GM18505 (cell line): ENCODE data around the gene CPA4.

Experiments used
- ATAC-seq: cut with Tn5 transposase; IDR thresholded peaks from one replicate; pipeline ENCODE4 v1.9.1; 2021; ENCODE audit not compliant: unreplicated experiment
- POLR2A ChIP-seq: IDR thresholded peaks from 4 replicates; pipeline ENCODE4 v1.6.1; 2011; ENCODE audit warnings: borderline replicate concordance; ENCODE audit not compliant: insufficient read depth, insufficient read length; ENCODE audit errors: extremely low read depth

The CPA4 gene

DNA sequence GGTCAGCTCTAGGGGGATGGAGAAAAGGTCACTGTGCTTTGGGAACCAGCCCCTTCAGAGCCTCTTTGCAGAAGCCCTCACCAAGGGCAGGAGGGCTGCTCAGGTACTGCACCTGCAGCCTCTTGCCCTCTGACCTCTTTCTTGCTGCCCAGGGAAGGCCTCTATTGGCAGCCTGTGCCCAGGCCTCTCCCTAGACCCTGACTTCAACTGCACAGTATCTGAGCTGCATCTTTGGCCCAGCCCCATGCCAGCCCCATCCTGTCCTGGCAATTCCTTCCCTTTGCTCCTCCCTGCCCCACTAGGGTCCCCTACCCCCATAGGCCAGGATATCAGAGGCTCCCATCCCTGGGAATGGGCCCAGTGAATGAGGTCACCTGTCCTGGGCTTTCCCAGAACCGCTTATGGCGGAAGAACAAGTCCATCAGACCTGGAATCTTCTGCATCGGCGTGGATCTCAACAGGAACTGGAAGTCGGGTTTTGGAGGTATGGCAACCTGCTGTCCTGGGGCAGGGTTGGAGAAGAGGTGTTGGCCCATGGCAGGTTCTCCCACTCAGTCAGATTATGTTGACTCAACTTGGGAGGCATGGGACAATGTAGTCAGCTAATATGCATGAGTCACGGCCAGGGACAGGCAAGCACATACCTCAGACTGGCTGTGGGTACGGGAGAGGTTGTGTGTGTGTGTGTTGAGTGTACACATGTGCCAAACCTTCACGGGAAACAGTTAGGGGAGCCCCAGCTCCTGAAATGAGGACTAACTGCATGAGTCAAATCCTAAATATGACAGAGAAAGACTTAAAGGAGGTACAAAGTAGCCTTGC, 70.3 kb downstream of the CPA4 start:
- no peak for ATAC-seq
- TF ChIP-seq POLR2A = no peak

DNA sequence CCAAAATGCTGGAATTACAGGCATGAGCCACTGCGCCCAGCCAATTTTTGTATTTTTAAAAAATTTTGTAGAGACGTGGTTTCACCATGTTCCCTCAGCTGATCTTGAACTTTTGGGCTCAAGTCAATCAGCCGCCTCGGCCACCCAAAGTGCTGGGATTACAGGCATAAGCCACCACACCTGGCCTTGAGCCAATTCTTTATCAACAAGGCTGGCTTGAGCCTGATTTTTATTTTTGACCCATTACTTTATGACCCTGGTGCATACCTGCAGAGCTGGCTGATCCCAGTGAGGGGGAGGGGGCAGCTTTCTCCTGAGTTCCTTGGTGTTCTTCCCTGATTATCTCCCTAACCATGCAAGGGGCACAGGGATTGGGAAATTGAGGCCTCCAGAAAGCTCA, 71.5 kb downstream of the CPA4 start:
- ATAC-seq = no peak
- TF ChIP-seq POLR2A = no peak

DNA sequence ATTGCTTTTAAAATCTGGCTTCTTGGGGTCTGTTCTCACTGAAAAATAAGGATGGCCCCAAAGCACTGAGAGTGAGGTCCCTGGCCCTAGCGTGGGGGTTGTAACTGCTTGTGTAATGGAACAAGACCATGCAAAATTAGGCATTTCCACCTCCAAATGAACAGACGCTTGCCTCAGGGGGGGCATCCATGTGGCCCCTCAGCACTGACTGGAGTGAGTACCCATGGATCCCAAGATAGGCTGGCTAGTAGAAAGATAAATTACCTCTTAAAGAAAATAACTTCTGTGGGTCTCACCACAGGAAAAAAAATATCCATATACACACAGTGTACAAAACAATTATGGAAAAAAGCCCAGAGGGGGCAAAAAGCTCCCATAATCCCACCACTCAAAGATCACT, 72.1 kb downstream of the CPA4 start:
- TF ChIP-seq POLR2A = no peak

DNA sequence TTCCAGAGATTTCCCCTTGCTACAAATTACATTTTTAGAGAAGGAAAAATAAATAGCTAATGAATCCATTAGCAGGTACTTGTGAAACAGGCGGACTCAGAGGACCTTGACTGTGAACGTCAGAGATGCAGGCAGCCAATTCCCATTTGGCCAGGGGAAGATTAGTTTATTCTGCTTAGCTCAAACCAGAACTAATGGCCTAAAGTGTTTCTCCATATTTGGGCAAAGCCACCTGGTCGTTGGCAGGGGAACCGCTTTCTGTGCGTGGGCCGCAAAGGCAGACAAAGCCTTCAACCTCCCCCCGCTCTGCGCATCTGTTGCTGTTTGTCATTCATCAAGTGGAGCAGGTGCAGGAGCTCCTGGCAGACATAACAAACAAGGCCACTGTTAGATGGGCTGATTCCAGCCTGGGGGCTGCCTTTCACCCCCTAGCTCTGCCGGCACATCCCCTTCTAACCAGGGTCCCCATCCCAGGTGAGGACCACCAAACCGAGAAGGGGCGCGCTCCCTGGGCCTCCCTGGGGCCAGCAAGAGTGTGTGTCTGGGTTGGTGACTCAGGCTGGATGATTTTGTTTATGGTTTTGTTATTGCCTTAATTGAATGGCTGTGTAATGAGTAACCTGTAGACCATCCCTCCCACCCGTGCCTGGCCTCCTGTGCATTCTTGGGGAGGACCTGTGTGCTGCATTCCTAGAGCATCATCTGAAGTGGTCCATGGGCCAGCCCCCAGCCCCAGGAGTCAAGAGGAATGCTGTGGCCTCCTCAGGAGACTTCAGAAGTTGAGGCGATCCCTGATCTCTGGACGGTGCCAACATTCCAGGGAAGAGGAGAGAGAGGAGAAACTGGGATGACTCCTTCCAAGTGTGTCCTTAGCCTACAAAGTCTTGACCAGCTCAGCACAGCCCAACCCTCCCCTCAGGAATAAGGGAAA, 72.8 kb downstream of the CPA4 start:
- TF ChIP-seq POLR2A = no peak
- ATAC-seq = peak; percentile 71

More for the DNA sequence above, 72.1 kb downstream of the CPA4 start:
- no peak for ATAC-seq

DNA sequence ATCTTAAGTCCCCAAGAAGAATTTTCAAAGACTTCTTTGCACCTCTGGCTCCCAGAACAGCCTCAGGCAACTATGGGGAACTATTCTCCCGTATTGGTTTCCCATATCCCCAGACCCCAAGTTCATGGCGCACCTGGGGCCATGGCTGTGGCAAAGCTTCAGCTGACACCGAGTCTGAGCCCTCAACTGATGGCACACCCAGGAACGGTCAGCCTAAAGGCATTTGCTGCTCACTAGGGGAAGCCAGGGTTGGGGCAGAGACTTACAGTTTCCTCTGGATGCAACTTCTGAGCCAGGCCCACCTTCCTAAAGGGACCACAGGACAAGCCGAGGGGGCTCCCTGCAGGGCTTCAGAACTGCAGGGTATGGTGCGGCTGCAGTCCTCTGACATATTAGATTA, 73.6 kb downstream of the CPA4 start:
- no peak for TF ChIP-seq POLR2A
- no peak for ATAC-seq

DNA sequence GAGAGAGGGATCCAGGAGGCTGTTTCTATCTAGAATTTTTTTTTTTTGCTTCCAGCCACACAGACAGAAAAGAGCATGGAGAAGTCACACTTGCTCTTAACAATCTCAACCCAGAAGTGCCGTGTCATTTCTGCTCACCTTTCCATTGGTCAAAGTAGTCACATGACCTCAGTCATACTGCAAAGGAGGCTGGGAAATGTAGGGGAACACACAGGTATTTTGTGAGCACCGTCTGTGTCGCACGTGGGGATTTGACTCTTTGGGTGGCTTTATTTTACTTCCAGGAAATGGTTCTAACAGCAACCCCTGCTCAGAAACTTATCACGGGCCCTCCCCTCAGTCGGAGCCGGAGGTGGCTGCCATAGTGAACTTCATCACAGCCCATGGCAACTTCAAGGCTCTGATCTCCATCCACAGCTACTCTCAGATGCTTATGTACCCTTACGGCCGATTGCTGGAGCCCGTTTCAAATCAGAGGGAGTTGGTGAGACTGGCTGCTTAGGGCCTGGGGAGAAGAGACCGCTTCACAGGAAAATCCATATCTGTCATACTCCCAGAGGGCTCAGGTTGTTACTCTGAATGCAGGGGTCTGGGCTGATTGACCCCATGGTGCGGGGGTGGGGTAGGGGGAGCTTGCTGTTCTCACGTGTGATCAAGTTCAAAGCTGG, 74.3 kb downstream of the CPA4 start:
- no peak for TF ChIP-seq POLR2A
- ATAC-seq = no peak

DNA sequence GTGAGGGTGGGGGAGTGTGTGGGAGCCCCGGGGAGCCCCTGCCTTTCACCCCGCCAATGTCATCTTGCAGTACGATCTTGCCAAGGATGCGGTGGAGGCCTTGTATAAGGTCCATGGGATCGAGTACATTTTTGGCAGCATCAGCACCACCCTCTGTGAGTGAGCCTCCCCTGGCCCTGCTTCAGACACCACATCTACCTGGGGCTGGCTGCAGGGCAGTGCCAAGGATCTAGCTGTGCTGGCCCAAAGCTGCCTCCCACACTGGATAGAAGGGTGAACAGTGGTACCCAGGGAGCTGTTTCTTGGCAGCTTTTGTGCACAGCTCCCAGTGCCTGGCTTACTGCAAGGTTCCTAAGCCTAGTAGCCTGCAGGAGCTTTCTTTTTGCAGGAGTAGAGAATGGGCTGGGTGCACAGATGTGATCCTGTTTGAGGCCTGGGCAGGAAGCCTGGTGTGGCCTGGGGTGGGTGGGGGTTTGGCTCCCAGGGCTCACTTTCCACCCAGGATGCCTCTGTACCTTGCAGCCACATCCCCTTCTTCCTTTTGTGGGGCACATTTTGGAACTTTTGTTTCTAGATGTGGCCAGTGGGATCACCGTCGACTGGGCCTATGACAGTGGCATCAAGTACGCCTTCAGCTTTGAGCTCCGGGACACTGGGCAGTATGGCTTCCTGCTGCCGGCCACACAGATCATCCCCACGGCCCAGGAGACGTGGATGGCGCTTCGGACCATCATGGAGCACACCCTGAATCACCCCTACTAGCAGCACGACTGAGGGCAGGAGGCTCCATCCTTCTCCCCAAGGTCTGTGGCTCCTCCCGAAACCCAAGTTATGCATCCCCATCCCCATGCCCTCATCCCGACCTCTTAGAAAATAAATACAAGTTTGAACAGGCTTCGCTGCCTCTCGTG, 75.1 kb downstream of the CPA4 start:
- ATAC-seq = no peak
- no peak for TF ChIP-seq POLR2A

DNA sequence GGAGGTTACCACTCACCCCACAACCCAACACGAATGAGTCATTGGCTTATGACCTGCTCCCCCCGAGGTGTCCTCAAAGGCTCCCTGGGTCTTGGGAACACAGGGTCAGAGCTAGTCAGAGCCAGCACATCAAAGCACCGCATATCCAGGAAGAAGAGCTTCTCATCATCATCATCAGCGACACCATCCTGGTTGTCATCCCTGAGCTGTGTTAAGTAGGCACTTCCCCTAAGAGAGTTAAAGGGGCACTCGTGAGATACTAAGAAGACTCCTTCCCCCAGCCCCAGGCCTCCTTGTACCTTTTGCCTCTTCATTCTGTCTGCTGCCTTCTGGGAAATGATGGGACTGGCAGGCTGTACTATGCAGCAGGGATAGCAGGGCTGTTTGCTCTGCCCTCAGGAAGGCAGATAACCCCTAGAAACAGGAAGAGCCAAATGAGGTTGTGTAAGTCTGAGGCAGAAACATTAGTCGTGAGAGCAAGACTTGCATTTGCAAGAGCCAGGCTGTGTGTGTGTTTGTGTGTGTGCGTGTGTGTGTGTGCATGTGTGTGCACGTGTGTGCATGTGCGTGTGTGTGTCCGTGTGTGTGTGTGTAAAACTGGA, 76.2 kb downstream of the CPA4 start:
- ATAC-seq = no peak
- no peak for TF ChIP-seq POLR2A

DNA sequence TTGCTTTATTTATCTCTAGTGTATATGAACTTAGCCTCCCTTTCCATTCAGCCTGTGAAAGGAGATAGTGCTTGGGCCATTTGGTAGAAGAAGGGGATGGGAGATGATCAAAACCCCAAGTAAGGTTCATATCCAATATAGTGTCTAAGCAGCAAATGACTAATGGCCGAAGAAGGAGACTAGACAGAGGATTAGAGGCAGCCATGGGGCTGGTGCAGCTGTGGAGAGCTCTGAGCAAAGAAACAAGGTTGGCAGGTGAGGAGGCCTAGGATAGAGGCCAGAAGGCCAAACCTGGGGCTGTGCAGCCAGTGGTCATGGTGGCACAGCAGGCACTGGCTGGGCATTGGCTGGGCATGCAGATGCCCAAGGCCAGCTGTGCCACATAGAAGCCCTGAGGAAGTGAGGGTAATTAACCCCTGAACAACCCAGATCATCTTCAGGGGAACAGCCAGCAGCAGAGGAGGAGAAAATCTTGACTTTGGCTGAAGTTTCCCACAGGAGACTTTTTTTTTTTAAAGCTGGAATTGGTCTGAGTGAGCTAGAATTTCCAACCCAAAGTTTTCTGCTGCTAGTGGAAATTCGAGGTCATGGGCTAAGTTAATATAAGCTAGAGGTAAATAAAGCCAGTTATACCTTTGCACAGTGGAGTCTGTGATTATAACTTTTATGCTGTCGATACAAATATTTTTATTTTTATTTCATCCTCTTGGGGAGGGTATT, 77.0 kb downstream of the CPA4 start:
- ATAC-seq = no peak
- no peak for TF ChIP-seq POLR2A

DNA sequence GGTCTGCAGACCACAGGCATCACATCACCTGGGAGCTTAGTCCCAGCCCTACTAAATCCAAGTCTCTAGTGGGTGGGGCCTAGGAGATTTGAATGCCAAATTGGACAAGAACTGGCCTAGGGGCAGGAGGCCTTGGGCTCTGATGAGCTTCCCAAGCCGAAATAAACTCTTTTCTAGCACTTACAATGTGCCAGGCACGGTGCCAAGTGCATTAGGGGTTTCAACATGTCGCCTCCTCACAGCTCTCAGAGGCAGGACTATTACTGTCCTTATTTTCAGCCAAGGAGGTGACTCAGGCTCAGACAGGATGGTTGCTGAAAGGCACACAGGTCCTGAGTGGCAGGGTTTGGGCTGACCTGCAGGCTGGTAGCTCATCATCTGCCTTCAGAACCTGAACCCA, 78.1 kb downstream of the CPA4 start:
- no peak for ATAC-seq
- TF ChIP-seq POLR2A = no peak

DNA sequence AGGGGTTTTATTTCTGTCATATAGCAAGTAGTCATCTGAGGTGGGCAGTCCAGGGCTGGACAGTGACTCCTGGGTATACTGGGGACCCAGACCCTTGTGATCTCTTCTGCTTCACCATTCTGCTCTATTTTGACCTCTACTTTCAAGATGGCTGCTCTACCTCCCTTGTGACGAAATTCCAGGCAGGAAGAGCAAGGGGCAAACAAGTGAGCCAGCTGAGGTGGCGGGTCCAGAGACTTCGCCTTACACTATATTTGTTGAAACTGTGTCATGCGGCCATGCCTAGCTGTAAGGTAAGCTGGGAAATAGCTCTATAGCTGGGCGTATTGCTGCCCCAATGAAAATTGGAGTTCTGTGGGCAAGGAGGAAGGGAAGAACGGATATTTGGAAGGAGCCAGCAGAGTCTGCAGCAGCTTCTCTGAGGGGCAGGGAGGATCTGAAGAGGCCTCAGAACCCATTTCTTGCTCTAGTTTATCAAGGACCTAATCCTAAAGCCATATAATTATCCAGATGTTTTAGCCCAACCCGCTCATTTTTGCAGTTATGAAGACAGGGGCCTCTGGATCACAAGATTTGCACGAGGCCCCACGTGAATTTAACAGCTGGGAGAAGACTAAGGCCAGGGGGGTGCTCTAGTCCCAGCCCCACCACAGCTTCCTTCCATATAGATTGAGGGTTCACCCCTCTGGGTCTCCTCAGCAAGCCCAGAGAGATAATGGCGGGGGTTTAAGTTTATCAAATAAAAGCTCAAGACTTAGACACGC, 79.6 kb downstream of the CPA4 start:
- no peak for TF ChIP-seq POLR2A
- no peak for ATAC-seq
